Stimulated activated CD4-positive, alpha-beta T cell treated with anti-CD3 and anti-CD28 coated beads, Interleukin-4, amount 100 ng/mL, for 1 hour (primary cell): ENCODE measurements around the gene LPCAT3.
A peak's percentile ranks its signal among the peaks of the same experiment; 100 is the strongest.

Experiments used
- DNase-seq: peaks from one replicate; pipeline ENCODE4 v3.0.0-alpha.2; 2020

LPCAT3 gene

DNA sequence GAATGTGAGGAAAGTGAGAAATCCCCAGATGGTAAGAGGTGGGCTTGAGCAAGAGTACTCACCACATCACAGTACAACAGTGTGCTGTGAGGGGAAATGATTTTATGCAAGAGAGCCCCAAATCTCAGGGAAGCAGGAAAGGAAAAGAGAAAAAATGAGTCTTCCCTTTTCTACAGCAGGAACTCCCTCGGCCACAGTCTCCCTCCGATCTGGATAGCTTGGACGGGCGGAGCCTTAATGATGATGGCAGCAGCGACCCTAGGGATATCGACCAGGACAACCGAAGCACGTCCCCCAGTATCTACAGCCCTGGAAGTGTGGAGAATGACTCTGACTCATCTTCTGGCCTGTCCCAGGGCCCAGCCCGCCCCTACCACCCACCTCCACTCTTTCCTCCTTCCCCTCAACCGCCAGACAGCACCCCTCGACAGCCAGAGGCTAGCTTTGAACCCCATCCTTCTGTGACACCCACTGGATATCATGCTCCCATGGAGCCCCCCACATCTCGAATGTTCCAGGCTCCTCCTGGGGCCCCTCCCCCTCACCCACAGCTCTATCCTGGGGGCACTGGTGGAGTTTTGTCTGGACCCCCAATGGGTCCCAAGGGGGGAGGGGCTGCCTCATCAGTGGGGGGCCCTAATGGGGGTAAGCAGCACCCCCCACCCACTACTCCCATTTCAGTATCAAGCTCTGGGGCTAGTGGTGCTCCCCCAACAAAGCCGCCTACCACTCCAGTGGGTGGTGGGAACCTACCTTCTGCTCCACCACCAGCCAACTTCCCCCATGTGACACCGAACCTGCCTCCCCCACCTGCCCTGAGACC, 82.7 kb downstream of the LPCAT3 start:
- no peak for DNase-seq

DNA sequence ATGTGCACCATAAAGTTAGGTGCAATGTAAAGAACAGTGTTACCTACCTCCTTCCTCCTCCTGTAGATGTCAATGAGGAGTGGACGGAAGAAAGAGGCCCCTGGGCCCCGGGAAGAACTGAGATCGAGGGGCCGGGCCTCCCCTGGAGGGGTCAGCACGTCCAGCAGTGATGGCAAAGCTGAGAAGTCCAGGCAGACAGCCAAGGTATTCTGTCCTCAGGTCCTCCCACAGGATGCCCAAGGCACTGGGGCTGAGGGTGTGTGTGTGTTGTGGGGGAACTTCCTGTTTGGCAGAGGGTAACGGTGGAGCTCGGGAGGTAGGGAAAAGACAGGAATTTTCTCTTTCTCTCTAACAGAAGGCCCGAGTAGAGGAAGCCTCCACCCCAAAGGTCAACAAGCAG, 84.2 kb downstream of the LPCAT3 start:
- DNase-seq, result no peak

DNA sequence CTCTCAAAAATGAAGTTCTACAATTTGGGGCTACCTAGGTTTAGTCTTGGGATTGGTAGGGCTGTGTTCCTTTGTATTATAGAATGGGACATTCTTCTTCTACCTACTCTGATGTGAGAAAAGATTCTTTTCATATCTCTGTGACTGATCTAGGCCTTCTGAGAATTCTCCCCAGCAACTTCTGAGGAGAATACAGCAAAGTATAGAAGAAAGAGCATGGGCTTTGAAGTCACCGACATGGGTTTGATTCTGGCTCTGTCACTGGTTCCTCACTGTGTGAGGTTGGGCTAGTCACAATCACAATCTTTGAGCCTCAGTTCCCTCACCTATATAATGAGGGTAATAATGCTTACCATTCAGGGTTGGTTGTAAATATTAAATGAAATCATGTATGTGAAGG, 85.5 kb downstream of the LPCAT3 start:
- DNase-seq, result no peak

DNA sequence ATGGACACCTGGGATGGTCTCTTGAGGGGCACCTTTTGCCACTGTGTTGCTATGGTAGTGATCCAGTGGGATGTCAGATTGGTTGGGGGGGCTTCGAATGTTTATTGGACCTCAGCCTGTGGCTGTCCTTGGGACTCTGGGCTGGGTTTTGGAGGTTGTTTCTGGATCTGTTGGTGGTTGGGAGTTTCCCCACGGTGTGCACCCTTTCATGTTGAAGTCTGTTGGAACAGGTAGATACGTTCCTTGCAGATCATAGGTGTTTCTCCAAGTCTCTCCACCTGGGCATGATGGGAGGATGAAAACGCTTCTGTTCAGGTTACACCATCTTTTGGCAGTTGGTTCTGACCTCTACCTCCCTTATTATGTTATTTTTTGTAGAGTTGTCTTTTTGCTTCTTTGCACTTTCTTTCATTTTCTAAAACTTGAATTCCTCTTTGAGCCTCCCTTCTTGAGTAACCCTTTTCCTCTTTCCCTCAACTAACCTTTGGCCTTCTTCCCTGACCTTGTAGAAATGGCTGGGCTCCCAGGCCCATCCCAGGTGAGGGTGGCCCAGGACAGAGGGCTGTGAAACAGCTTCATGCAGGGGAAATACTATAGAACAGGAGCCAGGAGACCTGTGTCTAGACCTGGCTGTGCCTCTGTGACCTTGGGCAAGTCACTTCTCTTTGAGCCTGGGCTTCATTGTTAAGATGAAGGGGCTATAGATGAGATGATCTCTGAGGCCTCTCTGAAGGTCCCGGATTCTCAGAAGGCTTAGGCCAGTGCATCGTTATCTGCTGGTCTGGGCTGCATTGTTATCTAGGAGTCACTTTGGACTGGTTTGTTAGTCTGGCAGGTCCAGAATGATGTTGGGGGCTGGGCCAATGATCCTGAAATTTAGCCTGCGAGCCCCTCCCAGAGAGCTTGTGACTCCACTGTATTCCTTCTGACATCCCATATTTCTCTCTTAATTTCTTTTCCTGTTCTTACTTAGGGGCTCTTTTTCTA, 88.5 kb downstream of the LPCAT3 start:
- no peak for DNase-seq

DNA sequence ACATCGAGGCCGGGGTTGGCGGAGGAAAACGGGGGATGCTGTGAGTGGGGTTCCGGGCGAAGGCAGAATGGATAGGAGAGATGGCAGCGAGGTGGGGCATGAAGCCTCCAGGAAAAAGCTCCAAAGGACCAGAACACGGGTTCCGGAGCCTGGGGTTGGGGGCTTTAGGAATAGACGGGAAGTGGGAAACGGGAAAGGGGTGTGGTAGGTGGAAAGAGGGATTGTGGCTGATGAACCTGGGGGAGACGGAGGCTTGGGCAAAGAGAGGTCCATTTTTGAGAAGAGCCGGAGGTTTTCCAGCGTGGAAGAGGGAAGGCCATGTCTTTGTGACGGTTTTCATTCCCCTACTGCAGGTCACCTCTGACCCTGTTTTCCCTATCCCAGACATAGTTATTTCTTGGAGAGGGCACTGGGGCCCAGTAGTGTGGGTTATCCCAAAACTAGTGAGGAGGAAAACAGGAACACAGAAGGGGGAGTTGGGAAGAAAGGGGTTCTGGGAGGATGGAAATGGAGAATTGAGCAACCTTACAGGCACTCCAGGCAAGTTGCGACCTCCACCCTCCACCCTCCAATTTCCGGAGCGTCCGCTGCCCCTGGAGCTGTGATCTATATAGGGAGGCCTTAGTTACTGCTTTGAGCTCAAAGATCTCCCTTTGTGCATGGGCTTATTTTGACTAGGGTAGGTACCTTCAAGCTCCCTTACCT, 89.4 kb downstream of the LPCAT3 start:
- DNase-seq, result no peak

DNA sequence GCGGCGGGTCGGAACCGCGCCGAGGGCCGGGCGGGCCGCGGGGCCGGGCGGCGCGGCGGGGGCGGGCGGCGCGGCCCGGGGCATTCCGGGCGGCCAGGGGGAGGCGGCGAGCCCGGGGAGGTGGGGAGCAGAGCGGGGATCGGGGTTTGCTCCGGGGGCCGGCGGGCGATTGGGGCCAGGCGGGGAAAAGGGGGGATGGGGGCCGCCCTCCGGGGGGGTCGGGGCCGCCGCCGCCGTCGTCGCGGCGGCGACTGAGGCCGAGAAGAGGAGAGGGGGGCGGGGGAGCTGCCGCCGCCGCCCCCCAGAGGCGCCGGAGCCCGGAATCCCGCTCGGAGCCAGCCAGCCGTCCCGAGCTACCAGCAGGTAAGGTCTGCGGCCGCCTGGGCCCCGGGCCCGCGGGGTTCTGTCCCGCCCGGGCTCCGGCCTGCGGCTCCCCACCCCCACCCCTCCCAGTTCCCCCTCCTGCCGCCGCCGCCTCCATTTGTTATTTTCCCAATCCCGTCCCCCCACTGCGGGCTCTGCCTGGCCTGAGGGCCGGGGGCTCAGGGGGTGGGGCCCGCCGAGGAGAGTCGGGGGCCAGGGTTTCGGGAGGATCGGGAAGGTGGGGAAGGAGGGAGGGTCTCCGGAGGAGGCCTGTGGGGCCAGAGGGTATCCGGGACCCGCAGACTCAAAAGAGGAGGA, 90.1 kb downstream of the LPCAT3 start:
- DNase-seq, result peak; percentile 33

DNA sequence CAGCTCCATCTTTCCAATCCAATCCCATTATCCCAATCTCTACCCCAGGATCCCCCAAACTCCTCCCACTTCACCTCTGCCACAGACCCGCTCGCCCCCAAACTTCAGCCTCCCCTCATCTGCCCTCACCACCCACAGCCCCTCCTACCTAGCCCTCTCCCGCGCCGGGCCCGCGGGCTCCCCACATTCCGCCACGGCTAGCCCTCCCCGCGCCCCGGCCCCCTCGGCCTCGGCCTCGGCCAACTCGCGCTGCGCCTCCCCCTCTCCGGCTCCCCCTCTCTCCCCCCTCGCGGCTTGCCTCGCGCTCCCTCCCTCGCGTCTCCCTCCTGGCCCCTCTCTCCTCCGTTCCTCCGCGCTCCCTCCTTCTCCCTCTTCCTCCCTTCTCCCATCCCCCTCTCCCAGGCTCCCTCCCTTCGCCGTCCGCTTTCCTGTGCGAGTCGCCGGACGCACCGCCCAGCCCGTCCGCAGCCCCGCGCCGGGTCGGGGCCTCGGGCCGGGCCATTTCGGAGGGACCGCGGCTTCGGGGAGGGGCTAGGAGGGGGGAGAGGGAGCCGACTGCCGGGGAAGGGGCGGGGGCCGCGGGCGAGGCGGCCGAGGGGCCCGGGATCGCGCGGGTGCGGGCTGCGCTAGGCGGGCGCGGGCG, 90.8 kb downstream of the LPCAT3 start, which contains the start of gene ATN1:
Gene ATN1, plus strand, starts transcription at position 581 of the 643 bp plus-strand sequence. CDS start 6,043 bp downstream, outside the sequence.
- peak; percentile 57 for DNase-seq
